ENCODE results near the gene PRKD2. TPM values are rescaled to one million over a fixed set of nuclear protein-coding genes. Genes with fewer than 3 reads are reported as not detected.

The PRKD2 gene
- total RNA-seq, 1 experiment from 2014 or later: 30.4 TPM

DNA sequence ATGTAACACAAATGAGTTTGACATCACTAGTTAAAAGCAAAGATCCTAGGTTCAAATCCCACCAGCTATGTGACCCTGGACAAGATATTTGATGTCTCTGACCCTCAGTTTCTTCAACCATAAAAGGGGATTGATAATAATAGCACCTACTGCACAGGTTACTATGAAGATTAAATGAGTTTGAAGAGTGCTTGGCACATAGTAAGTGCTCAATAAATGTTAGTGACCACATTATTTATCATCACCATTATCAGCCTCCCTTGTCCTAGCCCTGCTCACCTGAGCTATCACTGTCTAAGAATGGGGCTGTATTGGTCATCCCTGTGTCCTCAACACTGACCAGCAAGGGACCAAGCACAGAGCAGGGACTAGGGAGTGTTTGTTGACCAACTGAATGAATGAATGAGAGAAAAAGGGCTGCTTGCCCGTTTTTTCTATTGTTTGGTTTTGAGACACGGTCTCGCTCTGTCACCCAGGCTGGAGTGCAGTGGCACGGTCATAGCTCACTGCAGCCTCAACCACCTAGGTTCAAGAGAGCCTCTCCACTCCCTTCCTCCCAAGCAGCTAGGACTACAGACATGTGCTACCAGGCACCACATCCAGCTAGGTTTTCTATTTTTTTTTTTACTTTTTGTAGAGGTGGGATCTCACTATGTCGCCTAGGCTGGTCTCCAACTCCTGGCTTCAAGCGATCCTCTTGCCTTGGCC, 29.3 kb downstream of the PRKD2 start:
- CTCF ChIA-PET: interaction anchor here (0.6 to 1.4 kb wide), 6 partner anchors 9 to 1101 kb away, joined by 3 to 5 read pairs (median 4); no protein-coding TSS in a partner anchor
- no TSS peak for BruUV-seq (replicated peaks)
- Mint-ChIP-seq H3K36me3 (ENCODE audit: insufficient read depth, unreplicated experiment) (peaks cover 98% of the 10 kb centered on the region), H3K4me3 (ENCODE audit: unreplicated experiment) (no peak overlapping the region), H3K4me1 (ENCODE audit: insufficient read depth, unreplicated experiment) (no peaks in the 10 kb centered on the region), H3K27me3 (ENCODE audit: insufficient read depth, unreplicated experiment) (no peaks in the 10 kb centered on the region), H3K27ac (ENCODE audit: low read depth, unreplicated experiment) (no peak overlapping the region), H3K9me3 (ENCODE audit: unreplicated experiment) (no peaks in the 10 kb centered on the region)
- intact Hi-C loops (cut with micrococcal nuclease): no loop called here
- TF ChIP-seq, protein P1, sequence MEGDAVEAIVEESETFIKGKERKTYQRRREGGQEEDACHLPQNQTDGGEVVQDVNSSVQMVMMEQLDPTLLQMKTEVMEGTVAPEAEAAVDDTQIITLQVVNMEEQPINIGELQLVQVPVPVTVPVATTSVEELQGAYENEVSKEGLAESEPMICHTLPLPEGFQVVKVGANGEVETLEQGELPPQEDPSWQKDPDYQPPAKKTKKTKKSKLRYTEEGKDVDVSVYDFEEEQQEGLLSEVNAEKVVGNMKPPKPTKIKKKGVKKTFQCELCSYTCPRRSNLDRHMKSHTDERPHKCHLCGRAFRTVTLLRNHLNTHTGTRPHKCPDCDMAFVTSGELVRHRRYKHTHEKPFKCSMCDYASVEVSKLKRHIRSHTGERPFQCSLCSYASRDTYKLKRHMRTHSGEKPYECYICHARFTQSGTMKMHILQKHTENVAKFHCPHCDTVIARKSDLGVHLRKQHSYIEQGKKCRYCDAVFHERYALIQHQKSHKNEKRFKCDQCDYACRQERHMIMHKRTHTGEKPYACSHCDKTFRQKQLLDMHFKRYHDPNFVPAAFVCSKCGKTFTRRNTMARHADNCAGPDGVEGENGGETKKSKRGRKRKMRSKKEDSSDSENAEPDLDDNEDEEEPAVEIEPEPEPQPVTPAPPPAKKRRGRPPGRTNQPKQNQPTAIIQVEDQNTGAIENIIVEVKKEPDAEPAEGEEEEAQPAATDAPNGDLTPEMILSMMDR (IDR thresholded peaks at IDR 0.05; ENCODE audit: unreplicated experiment): no peak
- DNase-seq (ENCODE audit: unreplicated experiment): no peak
- POLR2A ChIA-PET: interaction anchor here (0.7 kb wide), 1 partner anchor 21 kb away, joined by 3 read pairs; no protein-coding TSS in a partner anchor

DNA sequence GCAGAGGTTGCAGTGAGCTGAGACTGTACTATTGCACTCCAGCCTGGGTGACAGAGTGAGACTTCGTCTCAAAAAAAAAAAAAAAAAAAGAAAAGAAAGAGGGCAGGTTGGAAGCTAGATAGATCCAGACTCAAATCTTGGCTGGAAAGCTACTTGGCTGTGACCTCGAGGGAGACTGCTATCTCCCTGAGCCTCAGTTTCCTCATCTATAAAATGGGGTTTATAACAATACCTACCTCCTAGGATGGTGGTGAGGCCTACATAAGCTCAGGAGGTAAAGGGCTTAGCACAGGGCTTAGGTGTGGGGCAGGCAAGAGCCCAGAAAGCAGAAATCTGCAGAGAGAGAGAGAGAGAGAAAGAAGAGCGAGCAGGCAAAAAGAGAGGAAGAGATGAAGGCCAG, 31.7 kb downstream of the PRKD2 start:
- no peak overlapping the region for H3K27ac Mint-ChIP-seq (ENCODE audit: low read depth, unreplicated experiment)
- ChIA-PET POLR2A (interaction anchor here (0.7 kb wide), 1 partner anchor 85 kb away, joined by 5 read pairs; no protein-coding TSS in a partner anchor), CTCF (interaction anchor here (0.6 to 2.0 kb wide), 2 partner anchors 19 to 21 kb away, joined by 3 to 10 read pairs; no protein-coding TSS in a partner anchor)
- no peak for DNase-seq (ENCODE audit: unreplicated experiment)
- no peaks in the 10 kb centered on the region for H3K27me3 Mint-ChIP-seq (ENCODE audit: insufficient read depth, unreplicated experiment)
- no peak overlapping the region for H3K4me3 Mint-ChIP-seq (ENCODE audit: unreplicated experiment)
- no peaks in the 10 kb centered on the region for H3K9me3 Mint-ChIP-seq (ENCODE audit: unreplicated experiment)
- intact Hi-C loops (cut with micrococcal nuclease): no loop called here
- peaks cover 98% of the 10 kb centered on the region for H3K36me3 Mint-ChIP-seq (ENCODE audit: insufficient read depth, unreplicated experiment)
- no TSS peak for BruUV-seq (replicated peaks)
- TF ChIP-seq, protein P1 (IDR thresholded peaks at IDR 0.05; ENCODE audit: unreplicated experiment): no peak
- H3K4me1 Mint-ChIP-seq (ENCODE audit: insufficient read depth, unreplicated experiment): no peaks in the 10 kb centered on the region

DNA sequence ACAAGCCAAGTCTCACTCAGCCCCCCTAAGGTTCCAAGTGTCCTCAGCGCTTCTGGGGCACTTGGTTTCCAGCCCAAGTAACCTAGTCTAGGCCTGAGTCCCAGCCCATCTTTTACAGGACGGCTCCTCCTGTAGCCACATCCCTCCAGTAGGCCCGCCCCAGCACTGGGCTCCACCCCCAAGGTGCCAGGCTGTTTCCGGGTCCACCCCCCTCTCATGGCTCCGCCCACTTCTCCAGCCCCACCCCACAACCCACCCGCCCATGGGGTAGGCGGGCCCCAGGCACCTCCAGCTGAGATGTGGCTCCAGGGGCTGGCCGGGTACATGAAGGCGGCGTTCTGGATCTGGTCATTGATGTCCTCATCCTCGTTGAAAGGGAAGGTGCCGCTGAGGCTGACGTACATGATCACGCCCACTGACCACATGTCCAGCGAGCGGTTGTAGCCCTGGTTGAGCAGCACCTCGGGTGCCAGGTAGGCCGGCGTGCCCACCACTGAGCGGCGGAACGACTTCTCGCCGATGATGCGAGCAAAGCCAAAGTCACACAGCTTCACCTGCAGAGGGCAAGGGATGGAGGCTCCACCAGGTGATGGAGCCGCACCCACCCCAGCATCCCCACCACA, 38.7 kb downstream of the PRKD2 start:
- no peaks in the 10 kb centered on the region for H3K27me3 Mint-ChIP-seq (ENCODE audit: insufficient read depth, unreplicated experiment)
- POLR2A ChIA-PET: no interaction called here
- intact Hi-C loops (cut with micrococcal nuclease): no loop called here
- H3K4me3 Mint-ChIP-seq (ENCODE audit: unreplicated experiment): no peak overlapping the region
- TF ChIP-seq, protein P1 (IDR thresholded peaks at IDR 0.05; ENCODE audit: unreplicated experiment): no peak
- H3K9me3 Mint-ChIP-seq (ENCODE audit: unreplicated experiment): no peaks in the 10 kb centered on the region
- H3K27ac Mint-ChIP-seq (ENCODE audit: low read depth, unreplicated experiment): no peak overlapping the region
- CTCF ChIA-PET: interaction anchor here (0.8 kb wide), 1 partner anchor 16 kb away, joined by 6 read pairs; no protein-coding TSS in a partner anchor
- no TSS peak for BruUV-seq (replicated peaks)
- peaks cover 90% of the 10 kb centered on the region for H3K36me3 Mint-ChIP-seq (ENCODE audit: insufficient read depth, unreplicated experiment)
- peak; percentile 43 for DNase-seq (ENCODE audit: unreplicated experiment)
- no peaks in the 10 kb centered on the region for H3K4me1 Mint-ChIP-seq (ENCODE audit: insufficient read depth, unreplicated experiment)

DNA sequence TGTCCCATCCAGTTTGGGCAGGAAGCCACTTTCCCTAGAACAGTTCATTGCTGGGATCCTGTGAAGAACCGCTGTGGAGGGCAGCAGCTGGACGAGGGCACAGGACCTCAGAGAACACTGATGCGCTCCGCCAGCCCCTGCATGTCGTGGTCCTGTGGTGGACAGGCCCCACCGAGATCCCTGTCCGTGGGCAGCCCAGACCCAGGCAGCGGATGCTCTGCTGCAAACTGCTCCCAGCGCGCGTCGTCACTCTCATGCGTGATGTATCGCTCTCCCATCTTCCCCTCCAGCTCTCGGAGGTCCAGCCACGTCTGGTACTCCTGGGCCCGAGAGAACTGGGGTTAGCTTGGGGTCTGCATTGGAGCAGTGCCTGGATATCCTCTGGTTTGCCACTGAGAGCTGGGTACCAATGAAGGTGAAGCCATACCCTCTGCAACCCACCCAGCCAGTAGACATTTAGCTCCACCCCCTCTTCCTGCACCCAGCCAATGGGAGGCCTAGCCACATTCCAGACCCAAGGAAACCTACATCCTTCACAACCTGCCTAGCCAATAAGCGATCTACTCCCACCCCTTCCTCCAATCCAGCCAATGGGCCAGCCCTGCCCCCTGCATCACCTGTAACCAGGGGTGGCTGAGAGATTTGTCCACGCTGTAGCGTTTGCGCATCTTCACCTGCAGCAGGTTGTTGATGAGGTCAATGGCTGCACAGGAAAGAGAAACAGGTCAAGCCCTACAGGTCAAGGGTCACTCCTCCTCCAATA, 42.3 kb downstream of the PRKD2 start:
- Mint-ChIP-seq H3K9me3 (ENCODE audit: unreplicated experiment) (no peaks in the 10 kb centered on the region), H3K36me3 (ENCODE audit: insufficient read depth, unreplicated experiment) (peaks cover 56% of the 10 kb centered on the region), H3K4me3 (ENCODE audit: unreplicated experiment) (no peak overlapping the region), H3K4me1 (ENCODE audit: insufficient read depth, unreplicated experiment) (no peaks in the 10 kb centered on the region), H3K27me3 (ENCODE audit: insufficient read depth, unreplicated experiment) (no peaks in the 10 kb centered on the region), H3K27ac (ENCODE audit: low read depth, unreplicated experiment) (no peak overlapping the region)
- ChIA-PET CTCF (interaction anchor here (0.6 to 2.4 kb wide), 5 partner anchors 10 to 408 kb away, joined by 3 to 14 read pairs (median 3); no protein-coding TSS in a partner anchor), POLR2A (interaction anchor here (0.7 kb wide), 1 partner anchor 68 kb away, joined by 3 read pairs; no protein-coding TSS in a partner anchor)
- TF ChIP-seq, protein P1 (IDR thresholded peaks at IDR 0.05; ENCODE audit: unreplicated experiment): no peak
- TSS peak; percentile 38 for BruUV-seq (replicated peaks)
- intact Hi-C loops (cut with micrococcal nuclease): no loop called here
- DNase-seq (ENCODE audit: unreplicated experiment): peak; percentile 22
